RKO (cell line): ENCODE data around the gene COLEC12.

ENCODE experiments used
- DNase-seq: peaks from one replicate; pipeline ENCODE4 v3.0.0-alpha.2; 2016; ENCODE audit warnings: low spot score

The COLEC12 gene

GRCh38 chr18:438571-438970 is 61.9 kb downstream of the COLEC12 start:
- no peak for DNase-seq

GRCh38 chr18:435940-436339 is 64.6 kb downstream of the COLEC12 start:
- no peak for DNase-seq

GRCh38 chr18:434410-434809 is 66.1 kb downstream of the COLEC12 start:
- DNase-seq: no peak

GRCh38 chr18:433960-434359 is 66.5 kb downstream of the COLEC12 start:
- peak; percentile 51 for DNase-seq

- DNase-seq: no peak
Measured at GRCh38 chr18:433298-433697, 67.2 kb downstream of the COLEC12 start.

GRCh38 chr18:432791-433190 is 67.7 kb downstream of the COLEC12 start:
- no peak for DNase-seq

- DNase-seq: no peak
Measured at GRCh38 chr18:429030-429429, 71.5 kb downstream of the COLEC12 start.

- peak; percentile 3 for DNase-seq
Measured at GRCh38 chr18:427005-427404, 73.5 kb downstream of the COLEC12 start.

GRCh38 chr18:425106-425745 is 75.3 kb downstream of the COLEC12 start:
- DNase-seq: no peak

- DNase-seq: no peak
Measured at GRCh38 chr18:424668-425067, 75.8 kb downstream of the COLEC12 start.

- no peak for DNase-seq
Measured at GRCh38 chr18:424071-424661, 76.3 kb downstream of the COLEC12 start.

- no peak for DNase-seq
Measured at GRCh38 chr18:422966-423365, 77.5 kb downstream of the COLEC12 start.

GRCh38 chr18:421247-422155 is 79.0 kb downstream of the COLEC12 start:
- no peak for DNase-seq

GRCh38 chr18:420661-421246 is 79.7 kb downstream of the COLEC12 start:
- no peak for DNase-seq

- DNase-seq: no peak
Measured at GRCh38 chr18:419541-420175, 80.8 kb downstream of the COLEC12 start.

GRCh38 chr18:417495-417894 is 83.0 kb downstream of the COLEC12 start:
- no peak for DNase-seq

- DNase-seq: no peak
Measured at GRCh38 chr18:416930-417329, 83.6 kb downstream of the COLEC12 start.

GRCh38 chr18:415617-416612 is 84.6 kb downstream of the COLEC12 start:
- DNase-seq: peak; percentile 37

GRCh38 chr18:415047-415446 is 85.5 kb downstream of the COLEC12 start:
- DNase-seq: no peak

- peak; percentile 28 for DNase-seq
Measured at GRCh38 chr18:413233-413632, 87.3 kb downstream of the COLEC12 start.

- no peak for DNase-seq
Measured at GRCh38 chr18:410047-410455, 90.5 kb downstream of the COLEC12 start.
